ENCODE data around the gene C11orf58.

Gene C11orf58

GRCh38 chr11:16801288-16801980 lies 63.0 kb downstream of the C11orf58 start:
- FAIRE-seq: no peak
- no peak for DNase-seq (ENCODE audit: low spot score)

GRCh38 chr11:16804104-16804947 lies 65.9 kb downstream of the C11orf58 start:
- DNase-seq (ENCODE audit: low spot score): no peak
- FAIRE-seq: no peak

- DNase-seq (ENCODE audit: low spot score) (no peak), FAIRE-seq (no peak)
These were observed 67.5 kb downstream of the C11orf58 start for GRCh38 chr11:16805938-16806337.

- DNase-seq (ENCODE audit: low spot score) (no peak), FAIRE-seq (no peak)
These were observed 68.3 kb downstream of the C11orf58 start for GRCh38 chr11:16806791-16807190.

GRCh38 chr11:16807306-16807705 lies 68.9 kb downstream of the C11orf58 start:
- no peak for DNase-seq (ENCODE audit: low spot score)
- no peak for FAIRE-seq
